ENCODE data around the gene LIPA.

DNA sequence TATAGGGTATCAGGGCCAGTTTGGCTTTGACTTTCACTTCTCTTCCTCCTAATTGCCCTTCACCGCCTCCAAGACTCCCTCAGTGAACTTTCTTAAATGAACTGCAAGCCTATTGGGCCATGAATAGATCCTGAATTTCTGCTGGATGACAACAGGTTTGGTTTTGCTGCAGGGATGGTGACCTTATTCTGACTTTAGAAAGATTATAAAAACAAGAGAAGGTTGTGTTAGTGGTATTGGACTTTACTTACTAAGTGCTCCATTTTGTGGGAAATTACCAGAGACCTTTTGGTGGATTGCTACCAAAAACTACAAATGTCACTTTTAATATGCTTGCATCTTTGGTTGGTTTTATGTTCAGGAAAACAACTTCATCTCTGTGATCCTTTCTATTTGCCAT, 11.5 kb upstream of the LIPA start:
- no peak for TF ChIP-seq POLR2A (IDR thresholded peaks at IDR 0.05; ENCODE audit: low read length)
- TF ChIP-seq GATA1 (IDR thresholded peaks at IDR 0.05; ENCODE audit: low read depth, low read length) = no peak
